ELF-1 (cell line): Measurements from ENCODE around the gene RIMBP2.

Source experiments
- DNase-seq: peaks from one replicate; pipeline ENCODE4 v3.0.0-alpha.2; 2016; ENCODE audit warnings: low read depth, low spot score

Gene RIMBP2

DNA sequence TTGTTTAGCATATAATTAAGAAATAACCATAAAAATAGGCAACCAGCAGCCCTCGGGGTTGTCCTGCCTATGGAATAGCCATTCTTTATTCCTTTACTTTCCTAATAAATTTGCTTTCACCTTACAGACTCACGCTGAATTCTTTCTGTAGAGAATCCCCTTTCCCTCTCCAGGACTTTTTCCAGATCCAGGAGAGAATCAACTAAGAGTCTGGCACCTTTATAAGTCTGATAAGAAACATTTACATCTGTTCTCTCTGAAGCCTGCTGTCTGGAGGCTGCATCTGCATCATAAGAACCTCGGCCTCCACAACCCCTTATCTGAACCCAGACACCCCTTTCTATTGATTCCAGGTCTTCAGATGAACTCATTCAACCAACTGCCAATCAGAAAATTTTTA is 32.3 kb downstream of the RIMBP2 start:
- no peak for DNase-seq

DNA sequence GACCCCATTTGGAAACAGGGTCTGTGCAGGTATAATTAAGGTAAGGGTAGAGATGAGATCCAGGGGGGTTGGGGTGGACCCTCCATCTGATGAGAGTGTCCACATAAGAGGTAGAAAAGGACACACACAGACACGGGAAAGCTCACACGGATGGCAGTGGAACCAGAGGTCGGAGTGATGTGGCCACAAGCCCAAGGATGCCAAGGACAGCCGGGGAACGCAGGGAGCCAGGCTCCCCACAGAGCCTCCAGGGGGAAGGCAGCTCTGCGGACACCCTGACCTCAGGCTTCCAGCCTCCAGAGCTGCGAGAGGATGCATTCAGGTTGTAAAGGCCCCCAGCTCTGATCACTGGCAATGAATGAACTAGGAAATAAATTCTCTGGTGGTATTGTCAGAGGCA is 33.0 kb downstream of the RIMBP2 start:
- DNase-seq: no peak

DNA sequence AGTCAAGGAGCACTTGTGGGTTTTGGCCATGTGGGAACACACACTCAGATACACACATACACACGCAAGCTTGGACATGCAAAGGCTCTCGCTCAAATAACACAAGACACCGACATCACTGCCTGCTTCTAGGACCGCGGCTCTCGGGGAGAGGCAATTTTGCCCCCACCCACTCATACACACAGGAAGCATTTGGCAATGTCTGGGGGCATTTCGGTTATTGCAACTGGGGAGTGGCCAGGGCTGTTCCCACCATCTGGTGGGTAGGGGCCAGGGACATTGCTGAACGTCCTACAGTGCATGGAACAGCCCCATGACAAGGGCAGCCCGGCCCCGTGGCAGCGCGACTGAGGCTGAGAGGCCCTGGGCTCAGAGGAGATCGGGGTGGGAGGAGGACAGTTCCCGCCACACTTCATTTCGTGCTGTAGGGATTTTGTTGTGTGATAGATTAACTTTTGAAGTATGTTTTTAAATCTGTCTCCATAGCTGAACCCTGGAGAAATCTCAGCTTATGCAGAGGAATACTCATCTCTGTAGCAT is 35.6 kb downstream of the RIMBP2 start:
- DNase-seq: no peak

DNA sequence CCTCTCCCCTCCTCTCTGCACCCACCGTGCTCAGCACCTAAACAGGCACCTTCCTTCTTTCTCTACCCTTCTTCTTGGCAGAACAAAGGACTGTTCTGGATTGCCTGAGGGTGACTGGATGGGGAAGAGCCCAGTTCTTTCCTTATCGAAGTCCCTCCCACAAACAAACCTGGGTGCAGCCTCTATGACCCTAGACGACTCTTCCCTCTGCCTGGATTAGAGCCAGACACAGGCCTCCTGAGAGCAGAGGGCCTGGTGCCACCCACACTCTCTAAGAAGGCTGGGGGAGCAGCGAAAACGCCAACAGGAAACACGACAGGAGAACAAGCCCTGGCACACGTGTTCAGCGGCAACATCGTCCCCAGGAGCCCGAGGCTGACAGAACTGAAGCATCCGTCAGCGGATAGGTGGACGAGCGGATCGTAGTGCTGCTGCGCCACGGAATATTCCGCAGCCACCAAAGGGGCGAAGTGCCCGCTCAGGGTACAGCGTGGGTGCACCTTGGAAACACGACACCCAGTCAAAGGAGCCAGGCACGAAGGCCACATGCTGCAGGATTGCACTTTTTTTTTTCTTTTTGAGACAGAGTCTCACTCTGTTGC is 38.0 kb downstream of the RIMBP2 start:
- DNase-seq: no peak

DNA sequence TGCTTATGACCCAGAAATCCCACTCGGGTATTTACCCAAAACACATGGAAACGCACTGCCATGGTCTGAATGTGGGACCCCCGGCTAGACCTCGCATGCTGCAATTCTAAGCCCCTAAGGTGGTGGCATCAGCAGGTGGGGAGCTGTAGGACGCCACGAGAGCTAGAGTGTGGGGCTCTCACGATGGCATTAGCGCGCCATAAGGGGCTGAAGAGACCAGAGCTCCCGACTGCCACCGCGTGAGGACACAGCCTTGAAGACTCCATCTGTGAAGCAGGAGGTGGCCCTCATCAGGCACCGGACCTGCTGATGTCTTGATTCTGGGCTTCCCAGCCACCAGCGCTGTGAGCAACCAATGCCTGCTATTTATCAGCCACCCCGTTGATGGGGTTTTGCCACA is 40.3 kb downstream of the RIMBP2 start:
- no peak for DNase-seq

DNA sequence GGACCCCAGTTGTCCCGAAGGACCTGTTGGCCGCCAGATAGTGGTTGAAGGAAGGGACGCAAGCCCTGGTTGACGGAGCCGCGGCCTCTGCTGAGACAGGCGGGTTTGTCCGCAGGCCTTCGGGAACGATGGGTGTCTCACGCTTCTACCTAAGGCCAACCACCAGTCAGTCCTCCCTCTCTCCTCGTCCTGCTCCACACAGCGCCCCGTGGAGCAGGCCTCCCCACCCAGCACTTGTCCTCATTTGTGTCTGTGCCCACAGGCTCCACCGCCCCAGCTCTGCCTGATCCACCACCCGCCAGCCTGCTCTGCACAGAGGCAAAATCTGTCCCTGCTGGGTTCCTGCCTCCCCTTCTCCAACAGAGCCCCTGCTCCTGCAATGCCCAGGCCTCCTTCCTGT is 41.0 kb downstream of the RIMBP2 start:
- DNase-seq: no peak

DNA sequence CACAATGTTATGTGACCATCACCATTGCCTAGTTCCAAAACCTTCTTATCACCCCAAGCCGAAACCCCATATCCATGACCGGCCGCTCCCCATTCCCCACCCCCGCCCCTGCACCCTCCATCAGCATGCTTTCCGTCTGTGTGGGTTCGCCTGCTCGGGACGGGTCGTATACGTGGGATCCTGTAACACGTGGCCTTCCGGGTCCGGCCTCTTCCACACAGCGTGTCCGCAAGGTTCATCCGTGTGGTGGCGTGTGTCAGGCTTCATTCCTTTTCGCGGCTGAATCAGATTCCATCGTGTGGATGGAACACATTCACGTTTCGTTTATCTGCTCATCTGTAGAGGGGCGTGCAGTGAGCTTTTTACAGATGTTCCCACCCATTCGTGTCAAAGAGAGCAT is 41.4 kb downstream of the RIMBP2 start:
- DNase-seq: no peak

DNA sequence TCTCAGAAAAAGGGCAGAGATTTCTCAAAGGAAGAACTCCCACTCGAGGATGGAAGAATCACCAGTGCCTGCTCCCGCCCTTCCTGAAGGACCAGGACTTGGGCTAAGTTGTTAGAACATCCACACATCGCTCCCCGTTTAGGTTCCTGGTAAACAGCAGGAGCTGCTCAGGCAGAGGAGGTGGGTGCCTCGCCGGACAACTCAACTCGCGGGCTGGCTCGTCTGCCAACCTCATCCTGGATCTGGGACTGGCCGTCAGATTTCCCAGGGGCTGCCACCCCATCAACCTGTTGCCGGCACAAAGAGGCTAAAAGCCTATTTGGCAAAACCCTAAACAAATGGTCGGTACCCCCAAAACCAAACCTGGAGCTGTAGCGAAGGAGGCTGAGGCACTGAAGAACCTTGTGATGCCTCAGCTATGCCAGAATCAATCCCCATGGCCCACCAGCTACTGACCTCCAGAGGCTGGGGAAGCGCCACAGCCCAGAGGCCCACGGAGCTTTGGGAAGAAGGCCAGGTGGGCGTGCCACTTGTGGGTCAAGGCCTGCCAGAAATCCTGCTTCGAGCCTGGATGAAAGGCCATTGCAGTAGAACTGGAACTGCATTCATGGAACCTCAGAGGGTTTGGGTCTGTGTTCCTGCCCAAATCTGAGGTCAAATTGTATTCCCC is 42.9 kb downstream of the RIMBP2 start:
- DNase-seq: no peak

DNA sequence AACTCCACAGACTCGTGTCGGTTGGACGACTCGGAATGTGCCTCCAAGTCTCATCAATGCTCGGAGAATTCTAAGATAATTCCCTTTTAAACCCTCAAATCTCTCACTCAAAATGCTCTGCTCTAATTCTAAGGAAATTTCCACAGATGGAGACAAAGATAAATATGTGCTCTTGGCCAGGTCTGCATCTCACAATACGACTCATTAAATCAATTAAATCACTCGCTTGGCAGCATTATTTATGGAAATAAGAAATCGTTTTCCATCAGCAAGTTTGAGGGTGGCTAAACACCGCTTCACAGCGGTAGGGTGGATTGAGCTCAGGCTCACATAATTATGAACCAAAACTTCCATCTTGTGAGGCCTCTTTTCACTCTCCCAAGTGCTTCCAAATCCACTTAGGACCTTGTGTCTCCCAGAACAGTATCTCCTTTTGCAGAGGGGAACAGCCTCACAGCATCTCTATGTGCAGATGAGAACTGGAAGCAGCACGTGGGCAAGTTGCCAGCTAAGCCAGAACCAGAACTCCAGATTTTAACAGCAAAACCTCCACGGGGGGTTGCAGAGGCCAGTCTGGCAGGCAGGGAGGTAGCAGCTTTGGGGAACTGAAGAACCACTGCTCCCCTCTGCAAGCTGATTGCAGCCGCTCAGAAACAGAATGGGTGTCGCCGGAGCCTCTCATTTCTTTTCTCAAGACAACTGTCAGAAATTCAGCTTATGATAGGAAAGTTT is 43.8 kb downstream of the RIMBP2 start:
- DNase-seq: no peak

DNA sequence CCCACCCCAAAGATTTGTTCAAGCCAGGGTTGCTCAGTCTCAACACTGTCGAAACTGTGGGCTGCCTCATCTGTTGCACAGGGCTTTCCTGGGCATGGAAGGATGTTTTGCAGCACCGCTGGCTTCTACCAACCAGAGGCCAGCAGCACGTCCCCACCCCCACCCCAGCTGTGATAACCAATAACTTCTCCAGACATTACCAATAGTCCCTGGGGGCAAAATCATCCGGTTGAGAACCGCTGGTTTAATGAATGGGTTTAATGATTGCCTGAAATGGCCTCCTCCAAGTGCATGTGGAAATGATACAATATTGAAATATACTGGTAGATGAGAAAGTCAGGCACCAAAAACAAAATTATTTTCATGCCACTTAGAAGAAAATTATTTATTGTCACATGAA is 44.5 kb downstream of the RIMBP2 start:
- no peak for DNase-seq

DNA sequence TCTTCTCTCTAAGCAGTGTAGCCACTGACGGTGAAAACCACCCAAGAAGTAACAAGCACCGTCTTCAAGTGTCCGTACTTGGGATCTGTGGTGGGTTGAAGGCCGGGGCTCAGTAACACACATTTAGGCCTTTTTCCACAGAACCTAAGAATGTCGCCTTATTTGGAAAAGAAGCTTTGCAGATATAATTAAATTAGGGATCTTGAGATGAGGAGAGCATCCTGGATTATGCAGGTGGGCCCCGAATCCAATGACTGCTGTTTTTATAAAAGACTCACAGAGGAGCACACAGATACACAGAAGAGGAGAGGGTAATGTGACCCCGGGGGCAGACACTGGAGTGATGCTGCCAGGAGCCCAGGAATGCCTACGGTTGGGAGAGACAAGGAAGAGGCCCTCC is 46.3 kb downstream of the RIMBP2 start:
- no peak for DNase-seq

DNA sequence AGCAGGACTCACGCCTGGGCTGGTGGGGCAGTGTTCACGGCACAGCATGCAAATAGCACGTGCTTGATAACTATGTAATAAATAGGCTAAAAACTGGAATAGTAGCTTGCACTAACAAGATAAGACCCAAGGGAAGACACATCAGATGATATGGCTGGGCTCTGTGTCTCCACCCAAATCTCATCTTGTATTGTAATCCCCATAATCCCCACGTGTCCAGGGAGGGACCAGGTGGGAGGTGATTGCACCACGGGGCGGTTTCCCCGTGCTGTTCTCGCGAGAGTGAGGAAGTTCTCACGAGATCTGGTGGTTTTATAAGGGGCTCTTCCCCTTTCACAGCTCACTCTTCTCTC is 46.9 kb downstream of the RIMBP2 start:
- no peak for DNase-seq

DNA sequence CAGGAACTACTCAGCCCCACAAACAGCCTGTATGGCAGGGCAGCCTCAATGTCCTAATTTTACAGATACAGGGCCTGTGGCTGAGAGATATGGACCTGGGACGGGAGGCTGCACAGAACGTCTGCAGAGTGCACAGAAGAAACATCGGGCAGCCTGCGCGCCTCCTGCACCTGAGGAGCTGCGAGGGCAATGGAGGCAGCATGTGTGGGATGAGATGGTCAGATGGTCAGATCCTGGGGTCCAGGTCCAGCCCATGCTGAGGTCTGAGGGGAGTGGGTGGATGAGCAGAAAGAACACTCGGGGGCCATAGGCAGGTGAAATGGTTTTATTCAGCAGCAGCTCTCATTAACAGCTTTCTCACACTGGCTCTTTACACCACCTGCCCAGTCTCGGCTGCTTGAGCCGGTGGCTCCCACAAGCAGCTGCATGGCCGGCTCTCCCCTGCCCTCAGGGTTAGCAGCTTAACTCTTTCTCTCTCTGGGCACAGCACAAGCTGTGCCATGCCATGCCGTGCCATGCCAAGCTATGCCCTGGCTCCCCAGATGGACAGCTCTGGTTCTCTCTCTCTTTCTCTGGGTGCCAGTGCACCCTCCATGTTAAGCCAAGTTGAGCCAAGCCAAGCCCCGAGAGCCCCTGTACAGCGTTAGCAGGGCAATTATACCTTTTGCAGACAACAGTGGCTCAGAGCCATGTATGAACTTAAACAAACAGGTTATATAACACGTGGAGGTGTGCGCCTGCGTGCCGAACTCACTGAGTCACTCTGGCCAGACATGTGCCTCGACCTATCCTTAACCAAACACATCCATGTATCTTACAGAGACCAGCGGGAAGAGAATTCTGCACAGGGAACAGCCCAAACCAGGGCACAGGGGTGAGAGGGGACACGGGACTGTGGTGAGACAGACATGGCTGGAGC is 47.6 kb downstream of the RIMBP2 start:
- DNase-seq: no peak

DNA sequence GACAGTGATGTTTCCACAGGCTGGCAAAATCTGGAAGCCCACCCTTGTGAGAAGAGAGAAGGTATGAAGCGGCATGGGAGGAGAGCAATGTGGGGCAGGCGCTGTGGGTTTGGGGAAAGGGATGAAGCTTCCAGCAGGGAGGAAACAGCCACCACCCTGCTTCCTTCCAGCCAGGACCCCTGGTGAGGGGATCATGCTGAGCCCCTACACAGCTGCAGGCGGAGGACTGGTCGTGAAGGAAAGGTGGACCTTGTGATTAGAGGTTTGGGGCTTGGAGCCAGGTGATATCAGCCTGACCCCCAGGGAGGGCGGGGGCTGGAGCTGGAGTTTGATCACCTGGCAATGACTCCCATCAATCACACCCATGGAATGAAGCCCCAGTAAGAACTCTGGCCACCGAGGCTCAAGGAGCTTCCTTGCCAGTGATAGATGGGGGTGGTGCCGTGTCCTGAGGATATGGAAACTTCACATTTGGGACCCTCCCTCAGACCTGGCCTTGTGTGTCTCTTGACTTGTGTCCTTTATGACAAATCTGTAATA is 48.6 kb downstream of the RIMBP2 start:
- no peak for DNase-seq

DNA sequence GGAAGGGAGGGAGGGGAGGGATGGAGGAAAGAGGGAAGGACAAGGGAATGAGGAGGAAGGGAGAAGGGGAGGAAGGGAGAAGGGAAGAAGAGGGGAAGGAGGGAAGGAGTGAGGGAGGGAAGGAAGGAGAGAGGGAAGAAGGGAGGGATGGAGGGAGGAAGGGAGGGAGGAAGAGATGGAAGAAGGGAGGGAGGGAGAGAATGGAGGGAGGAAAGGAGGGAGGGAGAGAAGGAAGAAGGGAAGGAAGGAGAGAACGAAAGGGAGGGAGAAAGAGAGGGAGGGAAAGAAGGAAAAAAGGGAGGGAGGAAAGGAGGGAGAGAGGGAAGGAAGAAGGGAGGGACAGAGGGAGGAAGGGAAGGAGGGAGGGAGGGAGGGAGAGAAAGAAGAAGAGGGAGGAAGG is 49.5 kb downstream of the RIMBP2 start:
- no peak for DNase-seq

DNA sequence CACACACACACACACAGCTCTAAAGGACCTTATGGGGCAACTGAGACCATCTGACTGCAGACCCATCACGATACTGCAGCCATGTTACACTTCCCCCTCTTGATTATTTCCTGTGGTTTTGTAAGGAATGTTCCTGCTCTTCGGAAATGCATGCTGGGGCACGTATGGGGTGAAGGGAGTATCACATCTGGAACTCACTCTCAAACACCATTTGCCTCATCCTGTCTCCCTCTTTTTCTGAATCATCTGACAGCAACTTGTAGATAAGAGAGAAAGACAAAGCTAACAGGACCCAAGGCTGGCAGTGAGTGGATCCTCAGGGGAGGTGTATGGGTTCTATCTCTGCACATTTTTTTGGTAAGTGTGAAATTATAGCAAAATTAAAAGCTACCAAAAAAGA is 50.3 kb downstream of the RIMBP2 start:
- DNase-seq: no peak

DNA sequence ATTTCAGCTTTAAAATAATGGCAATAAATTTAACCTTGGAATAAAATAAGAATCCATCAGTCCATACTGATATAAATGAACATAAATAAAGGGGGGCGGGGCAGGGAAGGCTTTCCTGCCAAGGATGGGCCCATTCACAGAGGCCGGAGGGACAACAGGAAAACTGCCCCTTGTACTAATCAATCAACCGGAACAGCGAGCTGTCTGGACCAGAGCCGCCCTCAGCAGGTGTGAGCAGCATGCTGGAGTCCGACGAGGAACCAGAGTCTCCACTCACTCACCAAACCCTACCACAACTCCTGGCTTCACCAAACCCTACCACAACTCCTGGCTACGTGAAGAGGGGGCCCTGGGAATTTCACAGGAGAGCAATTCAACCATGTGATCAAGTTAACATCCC is 51.3 kb downstream of the RIMBP2 start:
- DNase-seq: no peak

DNA sequence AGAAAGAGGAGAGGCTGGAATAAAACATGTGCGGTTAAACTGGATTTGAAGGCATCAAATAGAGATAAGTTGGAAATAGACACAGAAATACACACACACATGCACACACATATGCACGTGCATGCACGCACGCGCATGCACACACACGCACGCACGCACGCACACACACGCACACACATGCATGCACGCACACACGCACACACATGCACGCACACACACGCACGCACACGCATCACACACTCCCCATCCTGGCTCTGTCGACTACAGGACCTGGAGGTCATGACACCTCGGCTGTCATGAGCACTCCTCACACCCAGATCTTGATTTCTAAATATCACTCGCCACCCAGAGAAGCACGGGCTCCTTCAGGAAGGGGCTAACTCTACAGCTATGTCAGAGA is 51.8 kb downstream of the RIMBP2 start:
- no peak for DNase-seq

DNA sequence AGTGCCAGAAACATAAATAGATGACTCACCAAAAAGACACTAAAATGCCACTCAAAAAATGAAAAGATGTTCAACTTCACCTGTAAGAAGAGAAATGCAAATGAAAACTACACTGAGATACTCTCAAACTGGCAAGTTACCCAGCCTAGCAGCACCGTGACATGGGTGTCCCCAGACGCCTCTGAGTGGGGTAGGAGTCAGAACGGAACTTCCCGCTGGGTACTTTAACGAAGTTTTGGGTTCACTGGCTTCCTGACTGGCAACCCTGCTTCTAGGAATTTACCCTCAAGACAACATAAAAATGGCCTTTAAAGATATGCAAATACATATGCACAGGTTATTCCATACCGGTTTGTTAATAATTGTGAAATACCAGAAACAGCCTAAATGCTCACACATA is 52.6 kb downstream of the RIMBP2 start:
- DNase-seq: no peak

DNA sequence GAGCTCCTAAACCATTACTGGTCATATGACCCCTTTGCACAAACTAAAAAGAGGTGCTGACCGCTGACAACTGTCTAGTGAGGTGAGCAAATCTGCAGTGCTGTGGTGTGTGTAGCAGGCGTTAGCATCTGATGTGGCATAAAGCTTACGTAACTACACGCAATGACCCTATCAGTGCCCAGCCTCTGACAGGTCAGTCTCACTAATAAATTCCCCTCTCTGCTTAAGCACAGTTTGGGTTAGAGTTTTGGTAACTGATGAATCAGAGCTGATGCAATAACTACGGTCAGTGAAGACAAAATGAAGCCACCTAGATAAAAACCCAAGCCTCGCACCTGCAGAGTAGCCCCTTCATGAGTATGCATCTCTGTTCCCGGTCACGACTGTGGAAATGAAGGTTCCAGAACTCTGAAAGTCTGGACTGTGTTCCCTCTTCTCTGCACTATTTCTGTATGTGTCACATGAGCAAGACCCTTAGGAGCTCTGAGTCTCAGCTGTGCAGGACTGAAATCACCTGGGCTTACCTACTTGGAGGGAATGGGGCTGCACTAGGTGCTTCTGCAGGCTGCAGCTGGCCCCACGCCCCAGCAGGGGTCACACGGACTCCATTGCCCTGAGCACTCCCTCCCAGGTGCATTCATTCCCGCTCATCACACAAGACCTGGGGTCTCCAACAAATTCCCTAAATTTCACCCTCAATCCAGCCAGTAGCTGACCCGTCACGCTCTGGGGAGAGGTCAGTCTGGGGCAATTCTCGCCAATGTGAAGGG is 54.4 kb downstream of the RIMBP2 start:
- DNase-seq: peak; percentile 80

DNA sequence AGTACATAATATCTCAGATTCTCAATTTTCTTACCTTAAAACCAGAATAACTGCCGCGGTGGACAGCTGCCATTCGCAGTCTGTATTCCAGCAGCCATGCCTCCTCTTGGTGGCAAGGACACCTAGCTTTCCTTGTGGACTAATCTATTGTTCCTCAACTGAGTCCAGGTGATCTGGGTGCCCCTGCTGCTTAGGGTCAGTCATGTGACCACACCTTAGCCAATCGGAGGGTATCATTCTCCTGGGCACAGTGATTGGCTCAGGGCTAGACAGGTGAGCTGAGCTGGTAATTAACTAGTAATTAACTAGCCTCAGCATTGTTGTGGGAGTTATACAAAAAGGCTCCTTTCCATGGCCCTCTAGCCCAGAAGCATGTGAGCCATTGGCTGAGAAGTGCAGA is 55.0 kb downstream of the RIMBP2 start:
- DNase-seq: no peak
